GM21717 (cell line): ENCODE data around the gene PDPK1.

ENCODE experiments used
- ATAC-seq: cut with Tn5 transposase; IDR thresholded peaks from one replicate; pipeline ENCODE4 v1.9.1; 2021; ENCODE audit warnings: mild to moderate bottlenecking, moderate library complexity; ENCODE audit not compliant: unreplicated experiment

Gene PDPK1

DNA sequence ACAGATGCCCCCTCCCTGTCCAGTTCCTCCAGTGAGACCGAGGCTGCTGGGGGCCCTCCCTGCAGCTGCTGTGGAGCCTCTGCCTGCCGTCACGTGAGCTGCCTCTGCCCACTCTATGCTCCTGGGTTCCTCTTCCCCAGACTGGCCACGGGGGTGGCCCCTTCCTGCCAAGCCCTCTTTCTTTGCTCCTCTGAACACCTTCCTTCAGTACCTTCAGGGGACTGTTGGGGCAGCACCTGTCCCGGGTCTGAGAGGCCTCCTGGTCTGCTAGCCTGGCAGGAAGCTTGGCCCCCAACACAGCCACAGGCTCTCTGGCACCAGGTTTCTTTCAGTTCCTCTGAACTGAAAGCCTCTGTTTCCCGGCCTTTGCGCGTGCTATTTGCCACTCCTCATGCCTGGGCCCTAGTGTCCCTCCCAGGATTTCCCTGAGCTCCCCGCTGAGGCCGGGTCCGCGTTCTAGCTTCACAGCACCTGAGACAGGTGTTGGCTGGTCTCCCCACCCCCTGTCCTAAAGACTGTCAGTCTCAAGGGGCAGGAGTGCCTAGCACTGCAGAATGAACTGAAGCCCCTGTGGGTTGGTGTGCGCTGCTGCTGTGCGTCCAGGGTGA lies 30.7 kb upstream of the PDPK1 start:
- no peak for ATAC-seq

DNA sequence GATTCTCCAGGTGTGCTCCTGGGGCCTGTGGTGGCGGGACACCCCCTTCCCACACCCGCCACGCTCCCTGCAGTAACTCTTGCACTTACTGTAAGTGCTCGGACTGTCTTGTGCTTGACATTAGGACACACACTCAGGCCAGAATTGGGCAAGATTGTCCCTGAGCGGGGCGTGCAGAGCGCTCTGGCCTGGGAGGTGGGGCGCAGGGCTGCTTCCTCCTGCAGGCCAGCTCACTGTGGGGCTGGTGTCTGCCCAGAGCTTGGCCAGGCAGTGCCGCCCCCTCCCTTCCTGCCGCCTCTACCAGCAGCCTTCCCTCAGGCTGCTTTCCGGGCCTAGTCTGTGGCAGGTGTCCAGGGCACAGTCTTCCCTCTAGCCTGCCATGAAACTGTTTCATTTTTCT lies 30.2 kb upstream of the PDPK1 start:
- ATAC-seq: no peak

GRCh38 chr16:2508722-2509400 lies 29.0 kb upstream of the PDPK1 start:
- ATAC-seq: no peak

DNA sequence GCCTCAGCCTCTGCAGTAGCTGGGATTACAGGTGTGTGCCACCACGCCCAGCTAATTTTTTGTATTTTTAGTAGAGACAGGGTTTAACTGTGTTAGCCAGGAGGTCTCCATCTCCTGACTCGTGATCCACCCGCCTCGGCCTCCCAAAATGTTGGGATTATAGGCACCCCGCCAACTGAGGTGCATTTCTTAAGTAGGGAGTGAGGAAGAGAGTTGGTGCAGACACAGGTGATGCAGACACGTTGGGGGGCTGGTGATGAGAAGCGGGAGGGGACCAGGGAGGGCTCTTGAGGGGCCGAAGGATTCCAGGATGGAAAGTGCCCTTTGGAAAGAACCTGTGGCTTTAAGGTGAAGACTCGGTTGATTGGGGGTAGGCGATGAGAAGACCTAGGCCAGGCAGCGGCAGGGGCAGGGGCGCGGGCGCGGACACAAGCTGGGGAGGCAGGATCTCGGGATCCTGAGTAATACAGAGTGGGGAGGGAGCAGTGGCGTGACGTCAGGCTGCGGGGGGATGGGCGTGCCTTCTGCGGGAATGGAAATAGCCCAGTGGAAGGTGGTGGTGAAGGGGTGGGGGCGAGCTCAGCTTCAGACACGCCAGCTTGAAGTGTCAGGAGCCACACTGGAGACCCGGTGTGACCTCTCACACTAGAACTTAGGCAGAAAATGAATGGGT lies 26.6 kb upstream of the PDPK1 start:
- ATAC-seq: no peak

GRCh38 chr16:2511996-2512734 lies 25.7 kb upstream of the PDPK1 start:
- no peak for ATAC-seq

GRCh38 chr16:2512735-2513404 lies 25.0 kb upstream of the PDPK1 start:
- no peak for ATAC-seq

DNA sequence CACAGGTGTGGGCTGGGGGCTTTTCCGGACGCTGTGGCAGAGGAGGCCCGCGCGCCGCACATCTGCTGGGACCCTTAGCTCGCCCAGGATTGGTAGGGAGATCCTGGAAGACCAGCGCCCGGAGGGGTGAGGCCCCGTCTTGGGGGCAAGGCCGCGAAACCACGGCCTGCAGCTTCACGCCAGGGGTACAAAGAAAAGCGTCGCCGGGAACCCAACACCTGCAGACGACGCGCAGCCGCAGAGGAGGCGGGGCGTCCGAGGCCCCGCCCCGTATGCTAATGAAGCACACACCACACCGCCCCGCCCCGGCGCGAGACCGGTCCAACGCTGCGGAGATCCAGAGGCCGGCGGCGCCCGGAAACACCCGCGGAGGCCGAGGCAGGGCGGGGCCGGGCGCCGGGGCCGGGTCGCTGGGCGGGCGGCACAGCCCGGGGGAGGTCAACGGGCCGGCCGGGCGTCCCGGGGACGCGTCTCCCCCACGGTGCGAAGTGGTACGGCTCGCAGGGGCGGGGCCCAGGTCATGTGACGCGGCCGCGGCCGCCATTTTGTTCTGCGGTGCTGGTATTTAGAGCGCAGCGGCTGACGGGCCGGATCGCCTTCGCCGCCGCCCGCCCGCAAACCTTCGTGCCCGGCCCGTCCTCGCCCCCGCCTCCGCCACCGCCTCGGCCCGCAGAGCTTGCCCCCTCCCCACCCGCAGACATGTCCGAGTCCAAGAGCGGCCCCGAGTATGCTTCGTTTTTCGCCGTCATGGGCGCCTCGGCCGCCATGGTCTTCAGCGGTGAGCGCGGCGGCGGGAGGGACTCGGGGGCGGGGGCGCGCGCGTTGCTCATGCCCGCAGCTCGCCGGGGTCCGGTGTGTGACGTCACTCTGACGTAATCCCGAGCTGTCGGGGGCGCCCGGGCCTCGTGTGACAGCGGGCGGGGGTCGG lies 24.2 kb upstream of the PDPK1 start, which contains the start of gene ATP6V0C:
Gene ATP6V0C (plus strand): TSS at position 548 of the 928 bp plus-strand sequence. CDS start 152 bp downstream, at position 700.
- ATAC-seq: peak; percentile 55

GRCh38 chr16:2514333-2515179 lies 23.3 kb upstream of the PDPK1 start:
- no peak for ATAC-seq

GRCh38 chr16:2515180-2515851 lies 22.5 kb upstream of the PDPK1 start:
- ATAC-seq: no peak

GRCh38 chr16:2516391-2517240 lies 21.2 kb upstream of the PDPK1 start:
- ATAC-seq: no peak

DNA sequence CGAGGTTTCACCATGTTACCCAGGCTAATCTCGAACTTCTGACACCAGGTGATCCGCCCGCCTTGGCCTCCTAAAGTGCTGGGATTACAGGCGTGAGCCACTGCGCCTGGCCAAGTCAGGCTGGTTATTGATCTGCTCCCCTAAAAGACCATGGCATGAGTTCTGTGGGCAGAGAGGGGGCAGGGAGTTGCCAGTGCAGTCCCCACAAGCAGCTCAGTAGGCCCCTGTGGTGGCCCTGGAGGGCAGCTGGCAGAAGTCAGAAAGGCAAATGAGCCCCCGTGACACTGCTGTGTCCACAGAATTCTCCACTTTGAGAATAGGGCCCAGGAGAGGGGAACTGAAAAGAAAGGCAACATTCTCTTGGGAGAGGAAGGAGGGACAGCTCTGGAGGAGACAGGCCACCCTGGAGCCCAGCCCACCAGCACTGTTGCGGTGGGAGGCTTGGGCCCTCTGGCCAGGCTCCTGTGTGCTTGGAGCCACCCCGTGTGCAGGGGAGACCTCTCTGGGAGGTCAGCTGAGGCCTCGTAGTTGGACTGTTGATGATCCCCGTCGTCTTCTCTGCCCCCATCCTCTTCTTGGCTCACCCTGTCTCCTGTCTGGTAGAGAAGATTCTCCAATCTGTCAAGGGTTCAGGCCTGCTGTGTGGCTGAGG lies 19.7 kb upstream of the PDPK1 start:
- no peak for ATAC-seq

DNA sequence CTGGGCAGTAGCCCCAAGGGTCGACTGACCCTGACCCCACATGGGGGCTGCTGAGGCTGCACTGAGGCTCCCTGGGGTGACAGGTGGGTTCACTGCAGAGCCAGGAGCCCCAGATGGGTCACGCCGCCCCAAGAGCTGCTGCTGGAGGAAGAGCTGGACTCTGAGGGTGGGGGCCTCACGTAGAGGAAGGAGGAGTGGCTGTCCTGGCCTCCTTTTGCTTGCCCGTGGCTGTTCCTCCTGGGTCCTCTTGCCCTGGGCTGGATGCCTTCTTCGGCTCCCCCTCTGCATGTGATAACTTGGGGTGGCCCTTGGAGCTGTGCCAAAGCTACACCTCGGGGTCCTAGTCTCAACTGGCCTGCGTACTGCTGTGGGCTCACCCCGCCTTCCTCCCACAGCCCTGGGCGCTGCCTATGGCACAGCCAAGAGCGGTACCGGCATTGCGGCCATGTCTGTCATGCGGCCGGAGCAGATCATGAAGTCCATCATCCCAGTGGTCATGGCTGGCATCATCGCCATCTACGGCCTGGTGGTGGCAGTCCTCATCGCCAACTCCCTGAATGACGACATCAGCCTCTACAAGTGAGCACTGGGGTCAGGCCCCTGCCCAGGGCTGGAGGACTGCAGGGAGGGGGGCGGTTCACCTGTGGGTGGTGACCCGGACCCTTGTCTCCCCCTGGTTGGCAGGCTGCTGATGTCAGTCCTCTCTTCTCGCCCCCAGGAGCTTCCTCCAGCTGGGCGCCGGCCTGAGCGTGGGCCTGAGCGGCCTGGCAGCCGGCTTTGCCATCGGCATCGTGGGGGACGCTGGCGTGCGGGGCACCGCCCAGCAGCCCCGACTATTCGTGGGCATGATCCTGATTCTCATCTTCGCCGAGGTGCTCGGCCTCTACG lies 18.8 kb upstream of the PDPK1 start:
- ATAC-seq: no peak

DNA sequence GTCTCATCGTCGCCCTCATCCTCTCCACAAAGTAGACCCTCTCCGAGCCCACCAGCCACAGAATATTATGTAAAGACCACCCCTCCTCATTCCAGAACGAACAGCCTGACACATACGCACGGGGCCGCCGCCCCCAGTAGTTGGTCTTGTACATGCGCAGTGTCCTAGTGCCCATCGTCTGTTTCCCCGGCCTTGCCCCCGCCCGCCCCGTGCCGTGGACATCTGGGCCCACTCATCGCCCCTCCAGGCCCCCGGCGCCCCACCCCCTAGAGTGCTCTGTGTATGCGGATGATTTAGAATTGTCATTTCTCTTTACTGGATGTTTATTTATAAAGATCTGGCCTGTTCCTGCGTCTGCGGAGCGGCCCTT lies 18.1 kb upstream of the PDPK1 start:
- ATAC-seq: no peak

GRCh38 chr16:2520097-2520783 lies 17.6 kb upstream of the PDPK1 start, which contains the start of gene AMDHD2:
AMDHD2 (plus strand) TSS chr16:2520371; CDS start chr16:2520459, 88 bp downstream.
- no peak for ATAC-seq

GRCh38 chr16:2520784-2521531 lies 16.9 kb upstream of the PDPK1 start:
- ATAC-seq: no peak
